Breast epithelium (tissue), 3 donors: ENCODE results near the gene SLC10A1.

Source experiments
- POLR2A ChIP-seq: fragments of 450-650 bp; IDR thresholded peaks from one replicate; pipeline ENCODE4 v1.6.1; 2016; ENCODE audit warnings: antibody characterized with exemption, mild to moderate bottlenecking, moderate library complexity
- POLR2AphosphoS5 ChIP-seq, 3 donors: sonication (generic); formaldehyde crosslinking; IDR thresholded peaks; one replicate each; pipeline ENCODE4 v1.6.1; 2017; ENCODE audit warnings: antibody characterized with exemption in 3 of 3
- TF ChIP-seq, protein P1 (sequence below), 3 donors: fragments of 450-650 bp; IDR thresholded peaks; one replicate each; pipeline ENCODE4 v1.5.1; 2016 to 2017; ENCODE audit warnings: antibody characterized with exemption in 3 of 3, mild to moderate bottlenecking in 3 of 3, moderate library complexity in 3 of 3

DNA sequence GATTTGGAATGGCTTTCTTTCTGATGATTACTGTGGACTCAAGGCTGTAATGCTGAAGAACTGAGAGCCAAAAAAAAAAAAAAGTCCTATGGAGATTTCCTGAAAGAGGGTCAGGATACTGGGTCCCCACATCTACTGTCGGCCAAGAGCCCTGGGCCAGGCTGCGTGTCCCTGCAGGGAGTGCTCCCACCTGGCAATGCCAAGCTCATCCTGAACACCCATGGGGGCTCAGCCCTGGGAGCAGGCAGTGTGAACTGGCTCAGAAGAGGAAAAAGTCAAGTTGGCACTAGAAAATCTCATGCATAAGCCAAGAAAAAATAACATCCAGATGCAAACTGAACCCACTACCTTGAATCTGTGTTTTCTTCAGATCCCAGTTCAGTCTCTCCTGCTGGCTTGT lies 47.1 kb upstream of the SLC10A1 start:
- TF ChIP-seq, protein P1, sequence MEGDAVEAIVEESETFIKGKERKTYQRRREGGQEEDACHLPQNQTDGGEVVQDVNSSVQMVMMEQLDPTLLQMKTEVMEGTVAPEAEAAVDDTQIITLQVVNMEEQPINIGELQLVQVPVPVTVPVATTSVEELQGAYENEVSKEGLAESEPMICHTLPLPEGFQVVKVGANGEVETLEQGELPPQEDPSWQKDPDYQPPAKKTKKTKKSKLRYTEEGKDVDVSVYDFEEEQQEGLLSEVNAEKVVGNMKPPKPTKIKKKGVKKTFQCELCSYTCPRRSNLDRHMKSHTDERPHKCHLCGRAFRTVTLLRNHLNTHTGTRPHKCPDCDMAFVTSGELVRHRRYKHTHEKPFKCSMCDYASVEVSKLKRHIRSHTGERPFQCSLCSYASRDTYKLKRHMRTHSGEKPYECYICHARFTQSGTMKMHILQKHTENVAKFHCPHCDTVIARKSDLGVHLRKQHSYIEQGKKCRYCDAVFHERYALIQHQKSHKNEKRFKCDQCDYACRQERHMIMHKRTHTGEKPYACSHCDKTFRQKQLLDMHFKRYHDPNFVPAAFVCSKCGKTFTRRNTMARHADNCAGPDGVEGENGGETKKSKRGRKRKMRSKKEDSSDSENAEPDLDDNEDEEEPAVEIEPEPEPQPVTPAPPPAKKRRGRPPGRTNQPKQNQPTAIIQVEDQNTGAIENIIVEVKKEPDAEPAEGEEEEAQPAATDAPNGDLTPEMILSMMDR (IDR thresholded peaks at IDR 0.05) = no peak
- no peak for TF ChIP-seq POLR2AphosphoS5 (IDR thresholded peaks at IDR 0.05)
- no peak for TF ChIP-seq POLR2A
